ENCODE measurements around the gene HMX1.

The HMX1 gene

DNA sequence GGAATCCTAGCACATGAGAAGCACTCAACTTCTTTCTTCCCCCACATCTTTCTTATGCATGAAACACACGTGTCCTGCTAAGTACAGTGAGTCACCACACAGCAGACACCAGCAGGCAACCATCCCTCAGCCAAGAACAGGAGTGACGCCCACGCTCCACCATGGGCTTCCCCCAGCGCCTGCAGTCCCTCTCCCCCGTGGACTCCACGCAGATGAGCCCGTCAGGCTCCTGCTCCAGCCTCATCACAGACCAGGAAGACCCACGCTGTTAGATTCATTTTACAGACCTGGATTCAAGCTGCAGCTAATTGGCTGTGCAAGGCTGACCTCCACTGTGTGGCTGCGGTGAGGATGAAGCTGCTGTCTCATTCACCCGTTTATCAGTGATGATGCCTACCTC, 16.7 kb downstream of the HMX1 start:
- TF ChIP-seq, protein P1, sequence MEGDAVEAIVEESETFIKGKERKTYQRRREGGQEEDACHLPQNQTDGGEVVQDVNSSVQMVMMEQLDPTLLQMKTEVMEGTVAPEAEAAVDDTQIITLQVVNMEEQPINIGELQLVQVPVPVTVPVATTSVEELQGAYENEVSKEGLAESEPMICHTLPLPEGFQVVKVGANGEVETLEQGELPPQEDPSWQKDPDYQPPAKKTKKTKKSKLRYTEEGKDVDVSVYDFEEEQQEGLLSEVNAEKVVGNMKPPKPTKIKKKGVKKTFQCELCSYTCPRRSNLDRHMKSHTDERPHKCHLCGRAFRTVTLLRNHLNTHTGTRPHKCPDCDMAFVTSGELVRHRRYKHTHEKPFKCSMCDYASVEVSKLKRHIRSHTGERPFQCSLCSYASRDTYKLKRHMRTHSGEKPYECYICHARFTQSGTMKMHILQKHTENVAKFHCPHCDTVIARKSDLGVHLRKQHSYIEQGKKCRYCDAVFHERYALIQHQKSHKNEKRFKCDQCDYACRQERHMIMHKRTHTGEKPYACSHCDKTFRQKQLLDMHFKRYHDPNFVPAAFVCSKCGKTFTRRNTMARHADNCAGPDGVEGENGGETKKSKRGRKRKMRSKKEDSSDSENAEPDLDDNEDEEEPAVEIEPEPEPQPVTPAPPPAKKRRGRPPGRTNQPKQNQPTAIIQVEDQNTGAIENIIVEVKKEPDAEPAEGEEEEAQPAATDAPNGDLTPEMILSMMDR (conservative IDR thresholded peaks at IDR 0.05), result no peak

DNA sequence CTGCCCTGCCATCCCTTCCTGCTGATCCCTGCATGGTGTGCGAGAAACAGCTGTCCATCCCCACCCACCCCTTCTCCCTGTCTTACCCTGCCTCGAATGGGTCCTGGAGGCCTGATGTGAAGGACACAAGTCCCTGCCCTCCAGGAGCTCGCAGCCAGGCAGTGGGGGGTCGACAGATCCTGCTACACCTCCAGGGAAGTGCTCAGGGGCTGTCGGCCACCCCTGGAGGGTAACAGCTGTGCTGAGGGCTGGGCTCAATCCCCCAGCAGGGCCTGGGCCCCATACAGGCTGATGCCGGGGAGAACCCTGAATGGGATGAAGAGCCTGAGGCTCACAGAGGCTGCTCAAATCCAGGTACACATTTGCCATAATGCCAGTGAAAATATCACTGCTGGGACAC, 17.6 kb downstream of the HMX1 start:
- TF ChIP-seq, protein P1 (conservative IDR thresholded peaks at IDR 0.05), result no peak

More for the DNA sequence above, 16.7 kb downstream of the HMX1 start:
- no peak overlapping the region for H3K27ac ChIP-seq

DNA sequence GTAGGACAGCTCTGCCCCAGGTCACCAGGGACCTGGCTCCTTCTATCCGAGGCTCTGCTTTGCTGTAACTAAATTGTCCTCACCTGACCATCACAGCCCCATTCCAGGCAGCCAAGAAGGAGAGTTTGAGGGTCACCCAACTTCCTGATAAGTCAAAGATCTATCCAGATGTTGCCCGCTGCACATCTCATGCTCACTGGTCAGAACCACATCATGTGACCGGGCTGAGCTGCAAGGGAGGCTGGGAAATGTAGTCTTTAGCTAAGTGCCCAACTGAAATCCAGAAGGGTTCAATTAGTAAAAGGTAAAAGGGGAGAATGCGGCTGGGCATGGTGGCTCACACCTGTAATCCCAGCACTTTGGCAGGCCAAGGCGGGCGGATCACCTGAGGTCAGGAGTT, 18.4 kb downstream of the HMX1 start:
- no peak overlapping the region for H3K27ac ChIP-seq
- TF ChIP-seq, protein P1 (conservative IDR thresholded peaks at IDR 0.05), result no peak

More for the DNA sequence above, 17.6 kb downstream of the HMX1 start:
- no peak overlapping the region for H3K27ac ChIP-seq

DNA sequence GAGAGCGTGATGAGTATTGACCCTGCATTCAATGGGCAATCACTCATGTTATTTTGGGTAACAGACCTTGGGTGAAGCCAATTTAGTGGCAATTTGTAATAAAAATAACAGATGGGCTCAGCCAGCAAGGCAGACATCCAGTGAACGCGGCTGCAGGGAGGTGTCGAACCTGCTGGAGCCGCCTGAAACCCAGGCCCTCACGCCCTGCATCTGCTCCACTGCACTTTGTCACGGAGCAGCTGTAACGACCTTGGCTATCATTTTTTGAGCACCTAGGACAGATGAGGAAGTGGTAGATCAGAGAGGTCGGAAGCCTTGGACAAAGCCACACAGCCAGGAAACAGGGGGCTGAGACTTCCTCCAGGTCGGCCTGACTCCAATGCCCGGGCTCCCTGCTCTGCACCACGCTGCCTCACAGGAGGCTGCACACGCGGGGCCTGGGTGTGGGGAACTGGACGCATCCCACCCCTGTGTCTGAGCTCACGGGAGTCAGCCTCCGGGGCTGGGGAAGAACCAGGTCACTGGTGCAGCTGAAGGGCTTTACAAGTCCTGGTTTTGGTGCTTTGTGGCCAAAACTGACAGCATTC, 19.4 kb downstream of the HMX1 start:
- H3K27ac ChIP-seq, result no peak overlapping the region
- TF ChIP-seq, protein P1 (conservative IDR thresholded peaks at IDR 0.05), result no peak

DNA sequence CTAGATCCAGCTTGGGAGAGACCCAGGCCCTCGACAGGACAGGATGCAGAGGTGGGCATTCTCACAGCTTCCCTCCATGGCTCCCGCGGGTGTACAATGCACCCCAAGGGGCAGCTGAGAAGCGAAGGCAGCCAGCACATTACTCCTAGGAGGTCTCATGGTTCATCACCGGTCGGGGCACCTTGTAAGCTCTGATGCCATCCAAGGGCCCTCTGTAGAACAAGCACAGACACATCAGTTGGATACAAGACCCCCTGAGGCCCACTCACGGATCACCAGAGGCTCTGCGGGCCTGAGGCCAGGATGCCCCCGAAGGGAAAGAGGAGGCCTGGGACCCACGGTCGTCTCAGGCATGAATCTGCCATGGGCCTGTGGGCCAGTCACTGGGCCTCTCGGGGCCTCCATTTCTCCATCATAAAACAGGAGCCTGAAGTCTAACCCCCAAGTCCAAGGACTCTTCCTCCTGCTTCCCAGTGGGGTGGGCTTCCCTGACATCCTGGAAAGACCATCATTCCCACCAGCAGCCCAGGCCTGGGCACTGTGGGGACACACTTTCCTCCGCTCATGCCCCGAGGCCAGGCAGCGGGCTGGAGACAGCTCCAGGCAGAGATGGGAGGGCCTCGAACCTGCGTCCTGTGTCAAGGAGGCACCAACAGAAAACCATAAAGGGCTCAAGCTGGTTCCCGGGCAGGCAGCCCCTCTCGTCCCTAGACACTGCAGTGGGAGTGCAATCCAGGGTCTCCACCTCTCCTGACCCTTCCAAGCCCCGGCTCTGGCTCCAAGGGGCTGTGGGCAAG, 20.1 kb downstream of the HMX1 start:
- H3K27ac ChIP-seq, result no peak overlapping the region
- TF ChIP-seq, protein P1 (conservative IDR thresholded peaks at IDR 0.05), result no peak

DNA sequence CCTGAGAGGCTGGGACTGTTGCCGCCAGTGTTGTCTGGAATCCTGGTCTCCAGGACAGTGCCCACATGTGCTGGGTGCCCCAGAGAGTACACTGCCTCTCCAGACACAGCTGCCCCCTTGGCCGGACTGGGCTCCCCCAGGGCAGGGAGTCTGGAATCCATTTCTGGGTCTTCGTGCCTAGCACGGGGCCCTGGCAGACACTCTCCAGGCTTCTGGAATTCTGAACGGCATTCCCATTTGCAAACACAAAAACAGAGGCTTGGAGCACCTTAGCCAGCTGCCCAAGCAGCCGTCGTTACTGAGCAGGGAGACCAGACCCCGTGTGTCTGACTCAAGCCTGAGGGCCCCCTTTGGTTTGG, 20.8 kb downstream of the HMX1 start:
- TF ChIP-seq, protein P1 (conservative IDR thresholded peaks at IDR 0.05), result no peak
- no peak overlapping the region for H3K27ac ChIP-seq

DNA sequence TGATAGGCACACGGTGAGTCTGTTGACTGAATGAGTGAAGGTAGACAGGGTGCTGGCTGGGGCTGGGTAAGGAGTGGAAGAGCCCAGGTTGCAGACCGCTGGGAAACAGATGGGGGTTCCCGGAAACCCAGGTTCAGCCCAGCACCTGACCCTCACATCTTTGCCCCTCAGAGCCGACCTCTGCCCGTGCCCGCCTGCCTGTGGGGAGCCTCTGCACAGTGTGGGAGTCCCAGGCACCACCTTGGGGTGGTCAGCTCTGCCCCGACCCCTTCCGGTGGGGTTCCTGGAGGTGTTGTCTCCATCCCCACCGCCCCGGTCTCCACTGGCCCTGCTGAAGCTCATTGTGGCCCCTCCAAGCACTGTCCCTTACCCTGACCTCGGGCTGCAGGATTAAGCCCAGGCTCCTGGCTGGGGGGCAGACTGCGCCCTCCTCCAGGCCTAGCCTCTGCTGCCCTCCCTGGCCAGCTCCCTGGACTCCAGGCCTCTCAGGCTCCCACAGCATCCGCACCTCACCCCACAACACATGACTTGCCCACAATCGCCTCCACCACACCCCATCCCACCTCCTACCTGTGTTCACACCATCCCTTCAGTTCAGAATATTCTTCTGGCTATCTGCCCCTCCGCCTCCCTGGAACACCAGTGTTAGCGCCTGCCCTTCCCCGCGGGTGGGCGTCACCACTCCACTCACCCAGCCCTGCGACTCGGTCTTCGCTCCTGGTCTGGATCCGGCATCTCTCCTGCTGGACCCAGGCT, 21.4 kb downstream of the HMX1 start:
- TF ChIP-seq, protein P1 (conservative IDR thresholded peaks at IDR 0.05), result no peak
- no peak overlapping the region for H3K27ac ChIP-seq

Measured in VCaP (cell line).